ENCODE measurements around the gene CTSW.

DNA sequence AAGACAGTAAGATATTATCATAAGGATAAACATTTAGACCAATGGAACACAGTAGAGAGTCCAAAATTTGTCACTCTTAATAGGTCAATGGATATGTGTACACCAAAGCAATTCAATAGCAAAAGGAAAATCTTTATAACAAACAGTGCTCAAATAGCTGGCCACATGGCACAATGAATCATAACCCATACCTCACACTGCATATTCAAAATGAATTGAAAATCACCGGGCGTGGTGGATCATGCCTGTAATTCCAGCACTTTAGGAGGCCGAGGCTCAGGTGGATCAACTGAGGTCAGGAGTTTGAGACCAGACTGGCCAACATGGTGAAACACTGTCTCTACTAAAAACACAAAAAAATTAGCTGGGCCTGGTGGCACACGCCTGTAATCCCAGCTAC lies 37.5 kb upstream of the CTSW start:
- TF ChIP-seq POLR2A (IDR thresholded peaks at IDR 0.05; ENCODE audit: low read length) (no peak), GATA1 (IDR thresholded peaks at IDR 0.05; ENCODE audit: low read depth, low read length) (no peak)

Measured in erythroblast (primary cell).